Lower lobe of right lung (tissue), 2 donors: ENCODE results near the gene PGAP3. TPM values are rescaled to one million over a fixed set of nuclear protein-coding genes. Genes with fewer than 3 reads are reported as not detected.
A peak's percentile ranks its signal among the peaks of the same experiment; 100 is the strongest.

Source experiments
- ATAC-seq, 2 donors: fragments of 200-7000 bp; cut with Tn5 transposase; one replicate each; pipeline ENCODE4 v1.9.1; 2020 to 2022; ENCODE audit warnings: mild to moderate bottlenecking in 2 of 2, moderate library complexity in 2 of 2
- DNase-seq: peaks from one replicate; pipeline ENCODE4 v3.0.0-alpha.2; 2020
- H3K27ac ChIP-seq: fragments of 200-600 bp; one replicate; pipeline ENCODE4 v1.8.0; 2022
- H3K27me3 ChIP-seq: fragments of 200-600 bp; one replicate; pipeline ENCODE4 v1.8.0; 2022; ENCODE audit warnings: low read depth
- H3K36me3 ChIP-seq: fragments of 200-600 bp; one replicate; pipeline ENCODE4 v1.8.0; 2022; ENCODE audit warnings: mild to moderate bottlenecking
- H3K4me1 ChIP-seq: fragments of 200-600 bp; one replicate; pipeline ENCODE4 v1.8.0; 2022
- H3K4me3 ChIP-seq: fragments of 200-600 bp; one replicate; pipeline ENCODE4 v1.8.0; 2022; ENCODE audit warnings: mild to moderate bottlenecking
- H3K9me3 ChIP-seq: fragments of 200-600 bp; one replicate; pipeline ENCODE4 v1.8.0; 2022
- CTCF ChIP-seq: fragments of 200-600 bp; IDR thresholded peaks from one replicate; pipeline ENCODE4 v1.8.0; 2022; ENCODE audit warnings: antibody characterized with exemption, mild to moderate bottlenecking
- intact Hi-C: fragments of 100-400 bp; cut with DNase I; formaldehyde crosslinking; loops from one replicate; pipeline ENCODE4 v1.11.0; 2022
- total RNA-seq: library from RNA; stranded (reverse); fragmentation: NEBNext Ultra II Directional; extraction: Animal tissue kit (Norgen Biotek cat#: 25700); gene quantifications from one replicate; pipeline ENCODE4 v1.2.1, GENCODE V29; 2021
- donor health status: DM: no; HTN: yes; CAD: no; lungs with severe emphysema.

The PGAP3 gene
- total RNA-seq, 1 donor from 2014 or later = 20.7 TPM

GRCh38 chr17:39684369-39685192 lies 3.3 kb downstream of the PGAP3 start:
- peaks cover 20% of the 10 kb centered on the region for H3K36me3 ChIP-seq
- H3K4me1 ChIP-seq = peaks cover 25% of the 10 kb centered on the region
- no peak for DNase-seq
- intact Hi-C loops = no loop called here
- ATAC-seq = peak in 1 of 2 donors; percentile 20
- no peaks in the 10 kb centered on the region for H3K9me3 ChIP-seq
- H3K4me3 ChIP-seq = no peak overlapping the region
- H3K27me3 ChIP-seq = no peaks in the 10 kb centered on the region
- H3K27ac ChIP-seq = no peak overlapping the region
- no peak for TF ChIP-seq CTCF

- intact Hi-C loops = no loop called here
- H3K27me3 ChIP-seq = no peaks in the 10 kb centered on the region
- TF ChIP-seq CTCF = no peak
- no peaks in the 10 kb centered on the region for H3K9me3 ChIP-seq
- DNase-seq = no peak
- H3K4me1 ChIP-seq = peaks cover 20% of the 10 kb centered on the region
- no peak for ATAC-seq
- H3K27ac ChIP-seq = no peak overlapping the region
- no peak overlapping the region for H3K4me3 ChIP-seq
- peaks cover 23% of the 10 kb centered on the region for H3K36me3 ChIP-seq
These were observed 4.4 kb downstream of the PGAP3 start for GRCh38 chr17:39683295-39683939.

- no peaks in the 10 kb centered on the region for H3K9me3 ChIP-seq
- intact Hi-C loops = no loop called here
- peaks cover 23% of the 10 kb centered on the region for H3K36me3 ChIP-seq
- no peaks in the 10 kb centered on the region for H3K27me3 ChIP-seq
- no peak for TF ChIP-seq CTCF
- peak overlapping the region; percentile 46 for H3K27ac ChIP-seq
- no peak for ATAC-seq
- H3K4me1 ChIP-seq = peaks cover 46% of the 10 kb centered on the region
- no peak for DNase-seq
- no peak overlapping the region for H3K4me3 ChIP-seq
These were observed 8.2 kb downstream of the PGAP3 start for GRCh38 chr17:39679521-39680192.

GRCh38 chr17:39678340-39679116 lies 9.3 kb downstream of the PGAP3 start:
- H3K36me3 ChIP-seq = peaks cover 14% of the 10 kb centered on the region
- DNase-seq (no peak), ATAC-seq (no peak)
- H3K27me3 ChIP-seq = no peaks in the 10 kb centered on the region
- peaks cover 46% of the 10 kb centered on the region for H3K4me1 ChIP-seq
- H3K9me3 ChIP-seq = no peaks in the 10 kb centered on the region
- intact Hi-C loops = no loop called here
- H3K4me3 ChIP-seq = no peak overlapping the region
- TF ChIP-seq CTCF = no peak
- H3K27ac ChIP-seq = peak overlapping the region; percentile 18
